HEK293 (cell line): ENCODE data around the gene SPON1.

Experiments used
- CTCF ChIA-PET: fragments of 350-600 bp; formaldehyde crosslinking; extraction: SDS; loops from one replicate; lab custom pipeline; 2021; ENCODE audit warnings: antibody characterized with exemption; lab: Yijun Ruan, JAX
- POLR2A ChIA-PET: fragments of 300-600 bp; formaldehyde crosslinking; extraction: SDS; loops from one replicate; lab custom pipeline; 2020; ENCODE audit warnings: antibody characterized with exemption, inconsistent platforms; lab: Yijun Ruan, JAX
- H3K27ac ChIP-seq: fragments of 200-500 bp; sonication (Bioruptor generic); 2 replicates; pipeline ENCODE4 v1.5.1; 2014; ENCODE audit warnings: low read depth, low read length, control low read depth, inconsistent platforms; ENCODE audit errors: extremely low read depth
- H3K36me3 ChIP-seq, 2 experiments: fragments of 200-500 bp in 1 of 2; sonication (Bioruptor generic) in 1 of 2; 1 replicate in 1 of 2; 2 replicates in 1 of 2; pipeline ENCODE4 v1.5.1; 2014 to 2017; ENCODE audit warnings: inconsistent platforms in 2 of 2, low read length in 2 of 2; ENCODE audit not compliant: control insufficient read depth in 2 of 2, insufficient read depth in 1 of 2
- H3K4me1 ChIP-seq: fragments of 200-500 bp; sonication (Bioruptor generic); 2 replicates; pipeline ENCODE4 v1.5.1; 2014; ENCODE audit warnings: mild to moderate bottlenecking, low read length, inconsistent platforms; ENCODE audit not compliant: control insufficient read depth, insufficient read depth
- H3K4me3 ChIP-seq: 2 replicates; pipeline ENCODE4 v1.5.1; 2011; ENCODE audit warnings: low read depth, mild to moderate bottlenecking, control low read depth, low read length, moderate library complexity
- H3K9me3 ChIP-seq: fragments of 200-500 bp; sonication (Bioruptor generic); 2 replicates; pipeline ENCODE4 v1.5.1; 2014; ENCODE audit warnings: low read depth, low read length, inconsistent platforms; ENCODE audit not compliant: control insufficient read depth, insufficient read depth
- BCL11A ChIP-seq: fragments of 450-650 bp; formaldehyde crosslinking; IDR thresholded peaks from 2 replicates; pipeline ENCODE4 v1.5.1; 2016; ENCODE audit warnings: low read depth, missing biosample characterization, missing genetic modification characterization
- KLF8 ChIP-seq: fragments of 450-650 bp; formaldehyde crosslinking; IDR thresholded peaks from 2 replicates; pipeline ENCODE4 v1.5.1; 2016; ENCODE audit warnings: missing biosample characterization, missing genetic modification characterization
- PRDM6 ChIP-seq: fragments of 450-650 bp; formaldehyde crosslinking; IDR thresholded peaks from 2 replicates; pipeline ENCODE4 v1.5.1; 2017; ENCODE audit warnings: missing biosample characterization, missing genetic modification characterization
- ZBTB21 ChIP-seq: fragments of 450-650 bp; formaldehyde crosslinking; IDR thresholded peaks from 2 replicates; pipeline ENCODE4 v1.5.1; 2017; ENCODE audit warnings: missing biosample characterization, missing genetic modification characterization
- ZFP37 ChIP-seq: fragments of 450-650 bp; formaldehyde crosslinking; IDR thresholded peaks from 2 replicates; pipeline ENCODE4 v1.5.1; 2016; ENCODE audit warnings: missing biosample characterization, missing genetic modification characterization
- ZFP41 ChIP-seq: fragments of 450-650 bp; formaldehyde crosslinking; IDR thresholded peaks from 2 replicates; pipeline ENCODE4 v1.5.1; 2016; ENCODE audit warnings: missing biosample characterization, missing genetic modification characterization, borderline replicate concordance
- ZNF280C ChIP-seq: fragments of 450-650 bp; formaldehyde crosslinking; IDR thresholded peaks from 2 replicates; pipeline ENCODE4 v1.5.1; 2016; ENCODE audit warnings: missing biosample characterization, missing genetic modification characterization
- ZNF354C ChIP-seq: fragments of 450-650 bp; formaldehyde crosslinking; IDR thresholded peaks from 2 replicates; pipeline ENCODE4 v1.5.1; 2016; ENCODE audit warnings: missing biosample characterization, missing genetic modification characterization, low read depth, borderline replicate concordance
- ZNF473 ChIP-seq: fragments of 450-650 bp; formaldehyde crosslinking; IDR thresholded peaks from 2 replicates; pipeline ENCODE4 v1.5.1; 2017; ENCODE audit warnings: missing biosample characterization, missing genetic modification characterization
- ZNF548 ChIP-seq: fragments of 450-650 bp; formaldehyde crosslinking; IDR thresholded peaks from 2 replicates; pipeline ENCODE4 v1.5.1; 2016; ENCODE audit warnings: missing biosample characterization, missing genetic modification characterization
- ZNF596 ChIP-seq: fragments of 450-650 bp; IDR thresholded peaks from 2 replicates; pipeline ENCODE4 v1.5.0; 2018; ENCODE audit warnings: missing biosample characterization, mild to moderate bottlenecking, missing genetic modification characterization, moderate library complexity
- ZNF621 ChIP-seq: fragments of 450-650 bp; formaldehyde crosslinking; IDR thresholded peaks from 2 replicates; pipeline ENCODE4 v1.5.1; 2017; ENCODE audit warnings: missing biosample characterization, missing genetic modification characterization
- ZNF664 ChIP-seq: fragments of 450-650 bp; formaldehyde crosslinking; IDR thresholded peaks from 2 replicates; pipeline ENCODE4 v1.5.1; 2016; ENCODE audit warnings: missing biosample characterization, missing genetic modification characterization
- ZNF792 ChIP-seq: fragments of 450-650 bp; formaldehyde crosslinking; IDR thresholded peaks from 2 replicates; pipeline ENCODE4 v1.5.1; 2016; ENCODE audit warnings: missing biosample characterization, missing genetic modification characterization
- ZSCAN4 ChIP-seq: fragments of 450-650 bp; formaldehyde crosslinking; IDR thresholded peaks from 2 replicates; pipeline ENCODE4 v1.5.1; 2017; ENCODE audit warnings: missing biosample characterization, missing genetic modification characterization
- TF ChIP-seq, protein P1 (sequence below): sonication (generic); formaldehyde crosslinking; IDR thresholded peaks from 2 replicates; pipeline ENCODE4 v1.8.1; 2022; ENCODE audit warnings: mild to moderate bottlenecking, moderate library complexity, missing genetic modification reagents
- TF ChIP-seq, protein P2 (sequence below): fragments of 450-650 bp; formaldehyde crosslinking; IDR thresholded peaks from 2 replicates; pipeline ENCODE4 v1.5.1; 2016; ENCODE audit warnings: missing biosample characterization, missing genetic modification characterization
- TF ChIP-seq, protein P3 (sequence below): fragments of 450-650 bp; formaldehyde crosslinking; IDR thresholded peaks from 2 replicates; pipeline ENCODE4 v1.5.1; 2016; ENCODE audit warnings: missing biosample characterization, missing genetic modification characterization, borderline replicate concordance

SPON1 gene

DNA sequence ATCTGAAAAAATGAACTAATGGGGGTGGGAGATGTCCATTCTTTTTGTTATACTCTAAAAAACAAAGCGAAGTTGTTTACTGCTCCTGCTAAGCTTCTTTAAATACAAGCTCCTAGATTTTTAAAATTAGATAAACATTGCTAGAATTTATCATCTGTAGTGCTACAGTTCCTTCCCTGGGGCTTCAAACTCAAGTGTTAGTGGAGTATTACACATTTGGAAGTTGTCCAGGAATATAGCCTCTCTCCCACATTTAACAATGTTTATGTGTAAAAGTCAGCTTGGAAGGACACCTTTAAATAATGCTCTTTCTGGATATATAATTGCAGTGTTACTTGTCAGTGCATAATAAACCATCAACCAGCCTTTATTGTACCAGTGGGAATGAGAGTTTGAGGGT is 155.5 kb downstream of the SPON1 start:
- H3K9me3 ChIP-seq, result no peaks in the 10 kb centered on the region
- CTCF ChIA-PET, result interaction anchor here (0.6 to 0.7 kb wide), 2 partner anchors 31 to 306 kb away, joined by 3 read pairs; no protein-coding TSS in a partner anchor
- H3K4me3 ChIP-seq, result no peak overlapping the region
- TF ChIP-seq PRDM6 (tag by site-specific recombination) (peak; percentile 51), ZNF354C (tag by site-specific recombination) (no peak)
- no peaks in the 10 kb centered on the region for H3K36me3 ChIP-seq
- peaks cover 5% of the 10 kb centered on the region; the same call in 1 of the 2 replicates for H3K4me1 ChIP-seq
- POLR2A ChIA-PET, result no interaction called here
- H3K27ac ChIP-seq, result no peak overlapping the region

- no peak overlapping the region for H3K4me3 ChIP-seq
- TF ChIP-seq ZFP37 (tag by site-specific recombination) (no peak), ZBTB21 (tag by site-specific recombination) (no peak), KLF8 (tag by site-specific recombination) (no peak), ZNF473 (tag by site-specific recombination) (no peak), ZNF621 (tag by site-specific recombination) (no peak), ZSCAN4 (tag by site-specific recombination) (no peak), BCL11A (no peak), ZFP41 (no peak), ZNF280C (tag by site-specific recombination) (no peak), ZNF548 (tag by site-specific recombination) (no peak), ZNF792 (tag by site-specific recombination) (no peak), ZNF664 (tag by site-specific recombination) (no peak), ZNF596 (tag by site-specific recombination) (no peak)
- TF ChIP-seq, protein P1, sequence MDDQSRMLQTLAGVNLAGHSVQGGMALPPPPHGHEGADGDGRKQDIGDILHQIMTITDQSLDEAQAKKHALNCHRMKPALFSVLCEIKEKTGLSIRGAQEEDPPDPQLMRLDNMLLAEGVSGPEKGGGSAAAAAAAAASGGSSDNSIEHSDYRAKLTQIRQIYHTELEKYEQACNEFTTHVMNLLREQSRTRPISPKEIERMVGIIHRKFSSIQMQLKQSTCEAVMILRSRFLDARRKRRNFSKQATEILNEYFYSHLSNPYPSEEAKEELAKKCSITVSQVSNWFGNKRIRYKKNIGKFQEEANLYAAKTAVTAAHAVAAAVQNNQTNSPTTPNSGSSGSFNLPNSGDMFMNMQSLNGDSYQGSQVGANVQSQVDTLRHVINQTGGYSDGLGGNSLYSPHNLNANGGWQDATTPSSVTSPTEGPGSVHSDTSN (CRISPR knock-in tag), result no peak
- TF ChIP-seq, protein P2, sequence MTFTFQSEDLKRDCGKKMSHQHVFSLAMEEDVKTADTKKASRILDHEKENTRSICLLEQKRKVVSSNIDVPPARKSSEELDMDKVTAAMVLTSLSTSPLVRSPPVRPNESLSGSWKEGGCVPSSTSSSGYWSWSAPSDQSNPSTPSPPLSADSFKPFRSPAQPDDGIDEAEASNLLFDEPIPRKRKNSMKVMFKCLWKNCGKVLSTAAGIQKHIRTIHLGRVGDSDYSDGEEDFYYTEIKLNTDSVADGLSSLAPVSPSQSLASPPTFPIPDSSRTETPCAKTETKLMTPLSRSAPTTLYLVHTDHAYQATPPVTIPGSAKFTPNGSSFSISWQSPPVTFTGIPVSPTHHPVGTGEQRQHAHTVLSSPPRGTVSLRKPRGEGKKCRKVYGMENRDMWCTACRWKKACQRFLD (tag by site-specific recombination), result no peak
- TF ChIP-seq, protein P3, sequence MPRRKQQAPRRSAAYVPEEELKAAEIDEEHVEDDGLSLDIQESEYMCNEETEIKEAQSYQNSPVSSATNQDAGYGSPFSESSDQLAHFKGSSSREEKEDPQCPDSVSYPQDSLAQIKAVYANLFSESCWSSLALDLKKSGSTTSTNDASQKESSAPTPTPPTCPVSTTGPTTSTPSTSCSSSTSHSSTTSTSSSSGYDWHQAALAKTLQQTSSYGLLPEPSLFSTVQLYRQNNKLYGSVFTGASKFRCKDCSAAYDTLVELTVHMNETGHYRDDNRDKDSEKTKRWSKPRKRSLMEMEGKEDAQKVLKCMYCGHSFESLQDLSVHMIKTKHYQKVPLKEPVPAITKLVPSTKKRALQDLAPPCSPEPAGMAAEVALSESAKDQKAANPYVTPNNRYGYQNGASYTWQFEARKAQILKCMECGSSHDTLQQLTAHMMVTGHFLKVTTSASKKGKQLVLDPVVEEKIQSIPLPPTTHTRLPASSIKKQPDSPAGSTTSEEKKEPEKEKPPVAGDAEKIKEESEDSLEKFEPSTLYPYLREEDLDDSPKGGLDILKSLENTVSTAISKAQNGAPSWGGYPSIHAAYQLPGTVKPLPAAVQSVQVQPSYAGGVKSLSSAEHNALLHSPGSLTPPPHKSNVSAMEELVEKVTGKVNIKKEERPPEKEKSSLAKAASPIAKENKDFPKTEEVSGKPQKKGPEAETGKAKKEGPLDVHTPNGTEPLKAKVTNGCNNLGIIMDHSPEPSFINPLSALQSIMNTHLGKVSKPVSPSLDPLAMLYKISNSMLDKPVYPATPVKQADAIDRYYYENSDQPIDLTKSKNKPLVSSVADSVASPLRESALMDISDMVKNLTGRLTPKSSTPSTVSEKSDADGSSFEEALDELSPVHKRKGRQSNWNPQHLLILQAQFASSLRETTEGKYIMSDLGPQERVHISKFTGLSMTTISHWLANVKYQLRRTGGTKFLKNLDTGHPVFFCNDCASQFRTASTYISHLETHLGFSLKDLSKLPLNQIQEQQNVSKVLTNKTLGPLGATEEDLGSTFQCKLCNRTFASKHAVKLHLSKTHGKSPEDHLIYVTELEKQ (tag by site-specific recombination), result no peak
- no peaks in the 10 kb centered on the region for H3K9me3 ChIP-seq
- no peaks in the 10 kb centered on the region for H3K36me3 ChIP-seq
- POLR2A ChIA-PET, result no interaction called here
- H3K27ac ChIP-seq, result no peak overlapping the region
- CTCF ChIA-PET, result no interaction called here
- H3K4me1 ChIP-seq, result peaks cover 5% of the 10 kb centered on the region; the same call in 1 of the 2 replicates
Observed at GRCh38 chr11:14119357-14119756, 156.8 kb downstream of the SPON1 start.
